T-helper 1 cell (primary cell): ENCODE data around the gene TTYH1.
"Not testable (repeated sequence)": the region's sequence is repeated elsewhere in the genome, so short reads cannot be mapped to it uniquely, and the experiment has no call there.

Experiments used
- DNase-seq, 5 donors: peaks; one replicate each; pipeline ENCODE4 v3.0.0-alpha.2; 2012 to 2020
- total RNA-seq, 4 donors: gene quantifications; one replicate each; lab custom pipeline; 2026; lab: John Stamatoyannopoulos, UW

The TTYH1 gene
- total RNA-seq = 0 to 0.15 (median 0.06) reads per million in 4 donors

DNA sequence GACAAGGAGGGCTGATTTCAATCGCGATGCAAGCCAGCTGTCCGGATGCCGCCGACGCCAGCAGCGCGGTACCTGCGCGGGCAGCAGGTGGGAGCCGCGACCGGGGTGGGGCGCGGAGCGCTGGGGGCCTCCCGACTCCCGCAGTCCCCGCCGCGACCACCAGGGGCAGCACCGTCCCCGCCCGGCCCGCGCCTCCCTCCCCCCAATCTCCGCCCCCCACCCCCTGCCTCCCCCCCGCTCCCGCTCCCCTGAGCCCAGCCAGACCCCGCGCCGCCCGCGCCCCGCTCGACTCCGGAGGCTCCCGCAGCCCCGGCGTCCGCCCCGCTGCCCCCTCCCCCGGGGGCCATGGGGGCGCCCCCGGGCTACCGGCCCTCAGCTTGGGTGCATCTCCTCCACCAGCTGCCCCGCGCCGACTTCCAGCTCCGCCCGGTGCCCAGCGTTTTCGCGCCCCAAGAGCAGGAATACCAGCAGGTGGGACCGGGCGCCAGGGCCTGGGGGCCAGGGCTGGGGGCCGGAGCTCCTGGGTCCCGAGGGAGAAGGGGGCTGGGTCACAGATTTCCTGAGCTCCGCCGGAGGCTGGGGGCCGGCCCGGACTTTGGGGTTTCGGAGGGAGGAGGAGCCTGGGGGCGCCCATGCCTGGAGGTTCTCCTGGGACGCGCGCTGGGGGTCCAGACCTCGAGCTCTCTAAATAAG lies at the start of gene TTYH1:
Gene TTYH1 (plus strand): TSS at position 257 of the 693 bp plus-strand sequence. CDS start 89 bp downstream, at position 346.
- peak in 1 of 5 donors; percentile 26 for DNase-seq

DNA sequence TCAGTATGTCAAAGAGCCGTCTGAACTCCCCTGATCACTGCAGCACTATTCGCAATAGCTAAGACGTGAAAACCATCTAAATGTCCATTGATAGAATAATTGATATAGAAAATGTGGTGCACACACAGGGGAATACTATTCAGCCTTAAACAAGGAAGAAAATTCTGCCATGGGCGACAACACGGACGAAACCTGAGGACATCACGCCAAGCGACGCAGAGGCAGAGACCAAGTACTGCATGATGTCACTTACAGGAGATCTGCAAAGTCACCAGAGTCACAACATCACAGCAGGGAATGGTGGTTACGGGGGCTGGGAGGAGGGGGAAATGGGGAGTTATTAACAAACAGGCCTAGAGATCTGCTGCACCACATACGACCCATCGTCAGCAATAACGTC lies 49.5 kb upstream of the TTYH1 start:
- DNase-seq = not testable (repeated sequence)

DNA sequence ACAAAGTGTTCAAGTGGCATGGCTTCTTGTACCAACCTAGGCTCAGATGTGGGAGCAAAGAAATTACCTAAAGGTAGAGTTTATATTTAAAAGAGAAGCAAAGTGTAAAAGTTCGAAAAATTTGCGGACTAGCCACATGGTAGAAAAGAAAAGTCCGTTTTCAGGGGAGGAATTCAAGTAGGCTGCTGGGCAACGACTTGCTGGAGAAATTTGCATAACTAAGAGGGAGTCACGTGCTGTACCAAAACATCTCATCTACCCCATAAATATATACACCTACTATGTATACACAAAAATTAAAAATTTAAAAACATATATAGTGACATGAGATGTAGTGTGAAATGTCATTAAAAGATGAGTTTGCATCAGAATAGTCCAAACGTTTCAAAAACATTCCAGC lies 48.5 kb upstream of the TTYH1 start:
- DNase-seq = no peak

- DNase-seq = no peak
These were observed 46.1 kb upstream of the TTYH1 start for GRCh38 chr19:54369082-54369687.

DNA sequence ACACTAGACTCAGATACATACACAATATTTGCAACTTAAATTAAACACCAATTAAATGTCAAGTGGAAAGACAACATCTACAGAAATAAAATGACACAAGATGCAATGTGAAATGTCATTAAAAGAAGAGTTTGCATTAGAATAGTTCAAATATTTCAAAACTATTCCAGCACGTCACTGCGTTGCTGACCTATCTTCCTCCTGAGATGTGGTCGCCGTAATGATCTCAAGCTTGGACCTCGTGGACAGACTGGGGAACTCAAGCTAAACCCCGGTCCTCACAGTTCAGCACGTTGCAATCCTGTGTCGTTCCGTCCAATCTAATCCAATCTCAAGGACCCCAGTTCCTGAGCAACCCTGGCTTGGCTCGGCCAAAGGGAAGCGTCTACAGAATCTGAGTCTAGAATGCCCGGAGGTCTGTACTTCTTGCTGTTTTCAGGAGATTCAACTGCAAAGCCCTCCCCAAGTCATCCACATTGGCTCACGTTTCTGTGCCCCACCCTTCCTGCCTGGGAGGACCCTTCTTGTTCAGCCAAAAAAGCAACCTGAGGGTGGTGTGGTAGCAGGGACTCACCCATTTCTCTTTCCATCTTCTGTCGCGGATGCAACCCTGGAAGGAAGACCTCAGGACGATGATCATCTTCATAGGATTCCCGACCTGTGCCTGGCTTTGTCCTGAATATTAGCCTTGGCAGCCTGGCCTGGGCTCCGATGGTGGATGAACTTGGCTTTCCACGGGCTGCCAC lies 45.4 kb upstream of the TTYH1 start:
- DNase-seq = not testable (repeated sequence)

DNA sequence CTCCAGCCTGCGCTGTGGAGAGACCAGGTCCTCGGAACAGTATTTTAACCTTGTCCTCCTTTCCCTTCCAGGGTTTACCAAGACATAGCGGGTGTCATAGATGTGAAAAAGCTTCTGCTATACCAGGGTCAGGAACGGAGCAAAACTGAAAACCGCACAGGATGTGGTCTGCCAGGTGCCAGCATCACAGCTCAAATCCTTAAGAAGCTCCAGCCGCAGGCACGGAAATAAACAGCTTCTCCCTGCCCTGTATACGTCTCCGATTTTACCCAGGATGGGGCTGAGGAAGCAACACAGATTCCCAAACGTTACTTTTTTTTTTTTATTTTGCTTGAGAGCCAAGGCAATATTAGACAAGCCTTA lies 44.8 kb upstream of the TTYH1 start:
- DNase-seq = peak; percentile 22 to 81 (median 52)

- not testable (repeated sequence) for DNase-seq
These were observed 43.8 kb upstream of the TTYH1 start for GRCh38 chr19:54371453-54371852.

DNA sequence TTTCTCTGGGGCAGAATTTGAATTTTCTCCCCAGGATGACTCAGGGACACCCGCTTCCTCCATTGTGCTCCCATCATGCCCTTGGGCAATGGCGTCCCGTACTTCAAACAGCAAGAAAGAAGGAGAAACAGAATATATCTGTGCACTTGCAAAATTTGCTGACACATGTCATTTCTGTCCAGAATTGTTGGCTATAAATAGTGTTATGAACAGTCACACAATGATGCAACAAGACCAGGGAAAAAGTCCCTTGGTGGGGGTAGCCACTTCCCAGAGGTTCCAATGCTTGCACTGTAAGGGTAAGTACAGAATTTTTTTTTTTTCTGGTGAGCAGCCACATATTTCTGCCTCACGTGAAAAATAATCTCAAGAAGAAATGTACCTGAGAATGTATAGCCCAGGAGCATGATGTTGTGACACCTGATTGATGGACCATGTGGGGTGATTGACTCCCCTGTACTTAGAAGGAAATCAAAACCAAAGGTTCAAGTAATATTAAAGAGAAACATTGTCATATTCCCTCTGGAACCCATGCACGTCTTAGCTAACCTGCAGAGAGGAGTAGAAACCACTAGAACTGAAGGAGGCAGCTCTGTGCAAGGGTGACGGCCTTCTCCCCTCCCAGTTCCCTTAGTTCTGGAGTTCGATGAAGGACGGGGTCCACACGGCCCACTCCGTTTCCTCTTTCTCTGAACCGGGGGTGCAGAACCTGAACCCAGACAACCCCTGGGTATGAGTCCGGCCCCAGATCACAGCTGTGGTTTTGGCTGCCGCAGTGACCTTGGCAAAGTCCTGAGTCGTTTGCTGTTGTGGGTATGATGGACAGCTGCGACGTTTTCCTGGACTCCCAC lies 41.3 kb upstream of the TTYH1 start:
- DNase-seq = no peak

DNA sequence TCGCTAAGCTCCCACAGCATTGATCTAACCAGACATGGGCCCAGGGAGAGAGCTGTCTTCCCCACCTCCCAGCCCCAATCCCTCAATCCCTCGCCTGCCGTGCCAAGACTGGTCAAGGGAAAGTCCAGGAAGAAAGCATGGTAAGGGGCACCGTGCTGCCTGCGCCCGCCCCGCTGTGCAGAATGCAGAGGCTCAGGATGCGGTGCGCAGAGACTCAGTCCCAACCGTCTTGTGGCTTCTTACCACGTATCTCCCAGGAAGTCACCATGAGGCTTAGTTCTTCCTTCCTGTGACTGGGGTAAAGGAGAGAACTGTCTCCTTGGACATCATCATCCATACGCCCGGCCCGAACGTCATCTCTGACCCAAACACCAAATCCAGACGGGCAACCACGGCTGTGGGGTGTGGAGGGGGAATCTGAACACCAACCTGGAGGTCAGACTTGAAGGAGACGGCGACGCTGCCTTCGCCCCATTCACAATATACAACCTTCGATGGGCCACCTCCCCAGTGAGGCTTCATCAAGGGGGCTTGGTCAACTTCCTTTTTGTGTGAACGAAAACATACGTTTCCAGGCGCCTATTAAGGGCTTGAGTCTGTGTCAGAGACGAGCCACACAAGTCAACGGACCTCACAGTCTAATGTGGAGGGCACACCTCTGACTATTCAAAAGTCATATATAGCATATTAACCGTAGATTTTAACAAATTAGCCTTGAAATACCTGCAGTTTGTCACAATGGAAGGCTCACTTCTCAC lies 39.9 kb upstream of the TTYH1 start:
- DNase-seq = peak in 1 of 5 donors; percentile 50

DNA sequence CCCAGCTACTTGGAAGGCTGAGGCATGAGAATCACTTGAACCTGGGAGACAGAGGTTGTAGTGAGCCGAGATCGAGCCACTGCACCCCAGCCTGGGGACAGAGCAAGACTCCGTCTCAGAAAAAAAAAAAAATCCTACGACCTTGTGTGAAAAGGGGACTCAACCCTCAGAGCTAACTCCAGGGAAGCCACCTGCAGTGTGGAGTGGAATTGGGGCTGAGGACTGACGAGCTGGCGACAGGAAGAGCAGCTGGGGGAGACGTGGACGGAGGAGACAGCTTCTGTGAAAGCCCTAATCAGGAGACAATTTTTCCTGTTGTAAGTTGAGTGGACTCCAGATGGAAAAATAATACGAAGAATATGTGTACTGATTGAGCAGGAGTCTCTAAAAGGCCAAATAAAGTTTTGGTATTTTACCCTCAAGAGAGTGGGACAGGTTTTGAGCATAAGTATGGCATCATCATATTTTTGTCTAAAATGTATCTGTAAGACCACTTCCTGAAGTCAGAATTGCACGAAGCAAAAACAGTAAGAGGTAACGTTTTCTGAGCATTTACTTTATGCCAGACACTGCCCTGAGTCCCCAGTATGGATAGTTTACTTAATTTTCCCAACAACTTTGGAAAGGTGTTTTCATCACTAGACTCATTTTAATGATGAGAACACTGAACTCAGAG lies 38.5 kb upstream of the TTYH1 start:
- DNase-seq = no peak

GRCh38 chr19:54379187-54379678 lies 36.0 kb upstream of the TTYH1 start:
- no peak for DNase-seq

DNA sequence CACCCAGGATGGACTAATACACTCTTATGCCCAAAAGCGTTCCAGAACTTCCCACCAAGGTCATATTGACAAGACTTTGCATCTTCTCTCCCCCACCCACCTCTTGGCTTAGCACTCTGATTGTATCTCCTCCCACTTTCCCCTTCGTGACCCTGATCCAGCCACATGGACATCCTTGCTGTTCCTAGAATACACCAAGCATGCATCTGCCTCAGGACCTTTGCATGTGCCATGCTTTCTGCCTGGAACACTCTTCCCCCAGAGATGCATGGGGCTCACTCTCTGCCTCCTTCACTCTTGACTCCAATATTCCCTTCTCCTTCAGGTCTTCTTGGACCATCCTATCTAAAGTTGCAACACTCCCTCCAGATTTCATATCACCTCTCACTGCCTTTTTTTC lies 34.4 kb upstream of the TTYH1 start:
- no peak for DNase-seq

- not testable (repeated sequence) for DNase-seq
These were observed 33.2 kb upstream of the TTYH1 start for GRCh38 chr19:54382041-54382440.

GRCh38 chr19:54383330-54383729 lies 31.9 kb upstream of the TTYH1 start:
- peak in 1 of 5 donors; percentile 41 for DNase-seq

DNA sequence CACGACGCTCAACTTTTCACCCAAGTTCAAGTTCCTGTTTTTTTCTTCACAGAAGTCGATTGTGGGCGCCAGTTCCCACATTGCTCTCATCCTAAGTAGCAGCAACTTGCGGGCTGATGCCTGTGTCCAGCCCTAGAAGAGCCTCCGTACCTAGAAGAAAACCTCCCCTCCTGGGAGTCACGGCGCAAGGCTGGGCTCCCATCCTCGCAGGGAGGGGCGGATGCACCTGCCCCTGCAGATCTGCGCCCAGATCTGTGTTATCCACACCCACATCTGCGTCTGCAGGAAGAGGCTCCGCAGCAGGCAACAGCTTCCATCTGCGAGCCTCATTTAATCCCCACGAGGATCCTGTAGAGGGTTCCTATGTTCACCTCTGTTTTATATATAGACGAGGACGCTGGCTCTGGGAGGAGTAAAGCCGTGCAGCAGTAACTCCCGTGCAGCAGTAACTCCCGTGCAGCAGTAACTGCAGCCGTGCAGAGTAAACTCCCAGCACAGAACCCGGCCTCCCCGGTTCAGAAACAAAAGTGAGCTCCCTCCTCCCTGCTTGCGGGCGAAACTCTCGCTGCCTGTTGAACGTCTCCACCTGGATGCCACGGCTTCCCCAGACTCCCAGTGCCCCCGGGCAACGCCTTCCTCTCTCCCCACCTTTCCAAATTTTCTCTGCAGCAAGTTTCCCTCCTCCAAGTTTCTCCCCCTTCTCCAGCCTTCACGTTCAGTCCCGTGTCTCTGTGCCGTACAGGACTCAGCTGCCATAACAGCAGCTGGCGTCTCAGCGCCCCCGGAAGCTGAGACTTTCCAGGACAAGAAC lies 27.1 kb upstream of the TTYH1 start:
- DNase-seq = peak in 4 of 5 donors; percentile 14 to 52 (median 25)

DNA sequence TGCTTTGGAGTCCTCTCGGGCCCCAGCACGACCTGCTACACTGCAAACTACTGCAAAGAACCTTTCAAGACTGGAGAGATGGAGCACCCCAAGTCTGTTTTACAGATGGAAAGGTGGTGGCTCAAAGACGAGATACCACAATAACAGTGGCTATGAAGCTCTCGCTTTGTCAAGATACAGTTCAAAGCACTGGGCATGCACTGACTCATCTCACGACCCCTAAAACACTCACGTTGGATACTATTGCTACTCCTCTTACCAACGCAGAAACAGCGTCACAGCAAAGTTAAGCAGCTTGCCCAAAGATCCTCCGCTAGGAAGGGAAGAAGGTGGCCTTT lies 26.5 kb upstream of the TTYH1 start:
- DNase-seq = peak in 1 of 5 donors; percentile 32

- DNase-seq = peak in 1 of 5 donors; percentile 30
These were observed 25.7 kb upstream of the TTYH1 start for GRCh38 chr19:54389553-54389952.

- peak; percentile 37 to 73 (median 57) for DNase-seq
These were observed 24.2 kb upstream of the TTYH1 start for GRCh38 chr19:54390942-54391577.

DNA sequence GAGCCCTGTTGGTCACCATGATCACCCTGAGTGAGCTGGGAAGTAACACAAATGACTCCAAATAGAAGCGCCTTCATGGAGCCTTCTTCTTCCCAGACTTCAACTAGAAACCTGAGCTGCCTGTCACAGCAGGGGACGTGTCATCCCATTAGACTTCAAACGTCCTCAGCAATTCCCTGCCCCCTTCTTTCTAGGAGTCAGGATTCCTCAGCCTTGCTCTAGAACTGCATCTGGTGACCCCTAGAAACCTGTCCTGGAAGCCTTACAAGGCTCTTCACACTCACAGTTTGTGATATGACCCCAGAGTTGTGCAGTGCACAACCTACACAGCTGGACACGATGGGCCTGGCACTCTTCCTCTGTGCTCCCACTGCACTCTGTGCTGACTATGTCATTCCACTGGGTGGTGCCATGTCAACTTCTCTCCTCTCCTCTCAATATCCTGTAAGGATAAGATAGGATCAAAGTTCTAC lies 23.6 kb upstream of the TTYH1 start:
- DNase-seq = no peak

DNA sequence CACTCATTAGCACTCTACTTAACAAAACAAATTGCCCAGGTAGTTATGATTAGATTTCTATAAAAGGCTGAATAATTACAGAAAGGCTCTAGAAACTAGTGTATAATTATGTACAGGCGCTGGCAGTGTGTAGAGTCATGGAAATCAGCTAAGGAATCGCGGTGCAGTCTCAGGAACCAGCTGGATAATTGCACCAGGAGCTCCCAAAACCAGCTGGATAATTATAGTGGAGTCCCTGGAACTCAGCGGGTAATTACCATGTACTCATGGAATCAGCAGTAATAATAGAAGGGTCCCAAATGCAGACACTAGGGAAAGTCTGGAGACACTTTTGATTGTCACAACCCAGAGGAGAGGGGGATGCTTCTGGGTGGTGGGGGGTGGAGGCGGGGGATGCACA lies 23.2 kb upstream of the TTYH1 start:
- DNase-seq = no peak
